Measurements from ENCODE around the gene CTDSP2.

CTDSP2 gene

DNA sequence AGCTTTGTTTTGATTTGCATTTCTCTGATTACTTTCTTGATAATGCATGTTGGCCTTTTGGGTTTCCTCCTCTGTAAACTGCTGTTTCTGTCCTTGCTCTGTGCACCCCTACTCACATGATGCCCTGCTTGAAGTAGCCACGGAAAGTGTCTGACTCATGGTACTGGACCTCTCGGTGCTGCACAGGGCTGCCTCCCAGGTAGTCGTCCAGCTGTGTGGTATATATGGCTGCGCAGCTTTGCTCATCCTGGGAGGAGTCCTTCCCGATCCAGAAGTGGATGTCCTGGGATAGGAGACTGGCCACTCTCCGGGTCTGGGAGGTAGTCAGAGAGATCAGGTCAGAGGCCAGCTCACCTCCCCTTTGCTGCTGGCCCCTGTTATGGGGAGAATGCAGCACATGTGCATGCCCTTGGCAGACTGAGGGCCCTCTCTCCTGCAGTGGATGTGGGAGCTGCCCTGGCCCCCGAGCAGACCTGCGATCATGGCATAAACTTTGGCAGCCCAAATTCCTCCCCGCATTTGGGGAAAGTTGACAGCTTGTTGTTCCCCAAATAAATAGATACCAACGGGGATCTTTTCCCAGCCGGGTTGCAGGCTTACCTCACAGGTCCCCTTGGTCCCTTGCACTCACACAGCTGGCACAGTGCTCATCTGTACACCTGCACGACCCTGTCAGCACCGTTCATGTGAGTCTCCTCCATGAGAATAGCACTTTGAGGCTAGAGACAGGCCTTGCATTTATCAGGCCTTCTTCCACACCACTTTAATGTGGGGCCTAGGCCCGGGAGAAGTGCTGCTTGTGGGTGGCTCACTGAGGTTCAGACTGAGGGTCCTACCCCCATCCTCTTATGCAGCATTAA lies 33.2 kb downstream of the CTDSP2 start:
- no peak for DNase-seq

GRCh38 chr12:57811028-57811755 lies 35.3 kb downstream of the CTDSP2 start:
- DNase-seq, result no peak

DNA sequence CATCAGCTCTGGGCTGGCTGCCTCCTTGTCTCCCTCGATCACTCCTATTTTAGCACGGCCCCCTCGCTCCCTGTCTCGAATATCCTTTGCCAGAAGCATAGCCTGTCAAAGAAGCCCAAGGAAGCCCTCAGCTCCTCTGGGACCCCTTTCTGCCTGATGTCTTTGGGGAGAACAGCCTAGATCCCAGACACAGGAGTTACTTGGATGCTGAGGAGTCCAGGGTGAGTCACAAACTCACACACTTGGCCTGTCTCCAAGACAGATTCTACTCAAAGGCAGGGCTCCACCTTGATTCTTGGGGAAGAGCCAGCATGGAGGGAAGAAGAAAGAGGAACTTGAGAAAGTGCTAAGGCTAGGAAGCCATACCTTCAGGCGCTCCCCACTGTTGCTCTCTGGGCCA lies 36.1 kb downstream of the CTDSP2 start:
- DNase-seq, result no peak

DNA sequence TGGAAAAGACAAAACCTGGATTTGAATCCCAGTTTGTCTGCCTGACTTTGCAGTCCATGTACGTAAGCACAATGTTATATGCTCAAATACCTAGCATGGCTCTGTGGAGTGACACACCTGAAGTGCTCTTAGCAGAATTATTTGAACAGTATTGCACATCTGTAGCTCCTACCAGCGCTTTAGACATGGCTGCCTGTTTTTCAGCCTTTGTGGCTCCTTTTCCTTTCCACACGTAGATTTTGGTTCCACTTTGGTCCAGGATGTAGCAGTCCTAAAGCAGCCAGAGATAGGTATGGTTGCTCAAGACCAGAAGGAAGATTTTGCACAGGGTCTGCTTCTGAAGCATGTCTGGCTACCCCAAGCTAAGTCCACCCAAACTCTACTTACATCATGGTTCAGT lies 37.1 kb downstream of the CTDSP2 start:
- no peak for DNase-seq

DNA sequence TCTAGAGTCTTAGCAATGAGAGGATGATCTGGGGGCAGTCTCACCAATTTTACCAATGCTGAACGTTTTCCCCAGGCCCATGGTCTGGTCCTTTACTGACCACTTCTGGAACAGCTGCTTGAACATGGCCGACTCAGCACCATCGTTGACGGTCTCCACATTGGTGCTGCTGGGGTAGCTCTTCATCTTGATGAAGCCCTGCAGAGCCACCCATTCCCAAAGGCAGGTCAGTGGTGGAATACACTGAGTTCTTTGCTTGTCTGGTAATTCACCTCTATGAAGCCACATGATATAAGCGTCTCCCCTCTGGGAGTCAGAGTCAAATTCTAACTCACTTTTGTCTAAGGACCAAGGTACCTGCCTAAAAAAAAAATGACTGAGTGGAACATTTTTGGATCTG lies 38.2 kb downstream of the CTDSP2 start:
- no peak for DNase-seq

DNA sequence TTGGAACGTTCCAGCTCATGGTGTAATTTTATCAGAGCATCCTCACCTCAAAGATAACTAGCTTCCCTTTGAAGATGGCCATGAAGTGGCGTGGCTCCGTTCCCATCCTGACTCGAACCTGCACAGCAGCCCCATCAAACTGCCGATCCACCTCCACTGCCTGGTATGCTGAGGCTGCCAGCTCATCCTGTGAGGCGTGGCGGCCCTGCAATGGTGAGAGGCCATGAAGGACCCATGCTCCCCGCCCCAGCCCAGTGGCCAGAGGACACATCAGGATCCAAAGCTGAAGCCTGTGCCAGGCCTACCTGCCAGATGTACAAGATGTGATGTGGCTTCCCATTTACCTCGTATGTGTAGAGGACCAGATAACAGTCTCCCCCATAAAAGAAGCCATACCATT lies 39.2 kb downstream of the CTDSP2 start:
- no peak for DNase-seq

GRCh38 chr12:57806677-57807076 lies 39.9 kb downstream of the CTDSP2 start:
- no peak for DNase-seq

- peak; percentile 31 for DNase-seq
These were observed 43.1 kb downstream of the CTDSP2 start for GRCh38 chr12:57803319-57803893.

DNA sequence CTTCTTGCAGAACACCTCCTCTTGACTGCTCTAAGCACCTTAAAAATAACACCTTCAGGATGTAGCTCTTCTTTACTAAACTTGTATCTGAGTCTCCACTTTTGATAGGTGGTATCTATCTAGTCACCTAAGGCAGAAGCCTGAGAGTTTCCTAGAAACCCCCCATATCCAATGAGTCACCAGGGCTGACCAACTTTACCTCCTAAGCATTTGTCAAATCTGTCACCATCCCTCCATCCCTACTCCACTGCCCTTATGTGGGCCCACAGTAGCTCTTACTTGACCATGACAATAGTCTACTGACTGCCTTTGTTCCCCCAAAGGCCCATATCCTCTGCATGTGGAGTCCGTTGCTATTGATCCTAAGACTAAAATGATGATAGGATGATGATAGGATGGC lies 43.9 kb downstream of the CTDSP2 start:
- no peak for DNase-seq

GRCh38 chr12:57800965-57801364 lies 45.6 kb downstream of the CTDSP2 start:
- DNase-seq, result no peak

GRCh38 chr12:57797933-57798332 lies 48.6 kb downstream of the CTDSP2 start:
- DNase-seq, result no peak

DNA sequence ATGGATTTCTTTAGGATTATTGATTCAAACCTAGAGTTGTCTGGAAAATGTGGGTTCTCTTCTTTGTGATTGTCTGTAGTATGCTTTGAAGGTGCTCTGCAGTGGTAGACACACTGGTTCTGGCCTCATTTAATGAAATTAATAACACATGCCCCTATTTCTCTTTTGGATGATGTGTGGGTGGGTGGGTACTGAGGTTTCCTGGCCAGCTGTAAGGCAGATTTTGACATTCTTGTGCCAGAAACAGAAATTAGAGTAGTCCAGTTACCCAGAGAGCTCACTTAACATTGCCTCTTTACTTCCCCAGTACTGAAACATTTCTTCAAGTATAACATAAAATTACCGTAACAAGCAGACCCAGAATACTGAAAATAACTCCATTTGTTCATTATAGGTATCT lies 49.5 kb downstream of the CTDSP2 start:
- DNase-seq, result no peak

DNA sequence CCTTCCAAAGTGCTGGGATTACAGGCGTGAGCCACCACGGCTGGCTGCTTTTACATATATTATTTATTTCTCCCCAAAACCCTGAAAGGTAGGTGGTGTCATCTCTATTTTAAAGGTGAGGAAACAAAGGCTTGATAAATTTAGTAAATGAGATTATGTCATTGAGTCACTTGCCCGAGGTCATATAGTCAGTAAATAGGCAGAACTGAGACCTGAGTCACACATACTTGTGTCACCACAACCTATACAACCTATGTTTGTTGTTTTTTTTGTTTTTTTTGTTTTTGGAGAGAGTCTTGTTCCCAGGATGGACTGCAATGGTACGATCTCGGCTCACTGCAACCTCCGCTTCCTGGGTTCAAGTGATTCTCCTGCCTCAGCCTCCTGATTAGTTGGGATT lies 51.2 kb downstream of the CTDSP2 start:
- DNase-seq, result no peak

DNA sequence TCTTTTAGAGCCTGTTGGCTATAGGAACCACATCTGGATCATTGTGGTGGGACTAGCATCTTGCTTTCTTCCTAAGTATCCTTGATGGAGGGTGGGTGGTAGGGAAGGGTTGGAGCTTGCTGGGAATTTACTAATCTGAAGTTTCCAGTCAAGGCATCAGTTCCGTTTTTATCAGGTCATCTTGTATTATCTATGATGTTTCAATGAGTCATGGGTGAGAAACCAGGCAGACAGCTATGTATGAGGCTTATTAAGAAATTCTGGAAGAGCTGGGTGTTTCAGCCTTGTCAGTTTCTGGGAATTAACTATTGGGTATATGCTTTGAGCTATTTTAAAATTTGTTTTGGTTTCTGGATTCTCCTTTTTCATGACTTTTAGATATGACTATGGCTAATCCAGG lies 52.6 kb downstream of the CTDSP2 start:
- no peak for DNase-seq

DNA sequence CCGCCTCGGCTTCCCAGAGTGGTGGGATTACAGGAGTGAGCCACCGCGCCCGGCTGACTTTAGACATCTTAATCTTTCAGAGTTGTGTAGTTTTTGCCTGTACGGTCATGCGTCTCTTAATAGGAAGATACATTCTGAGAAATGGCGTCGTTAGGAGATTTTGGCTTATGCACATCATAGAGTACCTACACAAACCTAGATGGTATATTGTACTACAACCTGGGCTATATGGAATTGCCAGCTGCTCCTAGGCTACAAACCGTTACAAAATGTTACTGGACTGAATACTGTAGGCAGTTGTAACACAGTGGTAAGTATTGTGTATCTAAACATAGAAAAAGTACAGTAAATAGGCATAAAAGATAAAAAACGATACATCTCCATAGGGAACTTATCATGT lies 62.7 kb downstream of the CTDSP2 start:
- no peak for DNase-seq

GRCh38 chr12:57783466-57783801 lies 63.1 kb downstream of the CTDSP2 start:
- no peak for DNase-seq

DNA sequence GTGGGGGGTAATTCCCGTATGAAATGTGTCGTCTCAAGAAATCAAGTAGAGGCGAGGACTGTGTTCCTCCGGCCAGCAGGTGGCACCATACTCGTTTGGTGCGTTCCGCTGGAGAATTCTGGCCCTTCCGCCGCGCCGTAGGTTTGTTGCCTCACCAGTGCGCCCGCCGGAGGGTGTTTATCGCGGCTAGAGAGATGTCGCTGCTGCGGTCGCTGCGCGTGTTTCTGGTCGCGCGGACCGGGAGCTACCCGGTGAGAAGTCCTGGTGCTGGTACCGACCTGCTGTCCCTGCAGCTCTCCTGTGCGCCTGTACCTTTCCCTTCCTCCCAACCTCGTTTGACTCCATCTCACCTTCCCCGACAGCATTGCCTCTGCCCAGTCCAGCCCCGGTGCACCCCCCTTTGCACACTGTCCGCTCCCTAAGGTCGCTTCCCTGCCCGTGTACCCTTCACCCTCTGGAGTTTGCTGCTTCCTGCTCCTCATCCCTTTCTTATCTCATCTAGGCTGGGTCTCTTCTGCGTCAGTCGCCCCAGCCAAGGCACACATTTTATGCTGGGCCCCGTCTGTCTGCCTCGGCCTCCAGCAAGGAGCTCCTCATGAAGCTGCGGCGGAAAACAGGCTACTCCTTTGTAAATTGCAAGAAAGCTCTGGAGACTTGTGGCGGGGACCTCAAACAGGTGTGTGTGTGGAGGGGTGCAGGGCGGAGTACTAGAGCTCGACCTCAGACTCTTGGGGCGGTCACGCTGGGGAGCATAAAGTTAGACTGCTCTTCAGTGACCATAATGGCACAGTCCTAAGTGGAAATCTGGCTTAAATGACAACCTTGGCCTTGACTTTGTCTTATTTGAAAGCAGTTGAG lies 63.7 kb downstream of the CTDSP2 start, which contains the start of gene TSFM:
Gene TSFM (plus strand): TSS at position 180 of the 858 bp plus-strand sequence. CDS start 15 bp downstream, at position 195.
- DNase-seq, result peak; percentile 96

GRCh38 chr12:57782243-57782607 lies 64.3 kb downstream of the CTDSP2 start:
- no peak for DNase-seq

DNA sequence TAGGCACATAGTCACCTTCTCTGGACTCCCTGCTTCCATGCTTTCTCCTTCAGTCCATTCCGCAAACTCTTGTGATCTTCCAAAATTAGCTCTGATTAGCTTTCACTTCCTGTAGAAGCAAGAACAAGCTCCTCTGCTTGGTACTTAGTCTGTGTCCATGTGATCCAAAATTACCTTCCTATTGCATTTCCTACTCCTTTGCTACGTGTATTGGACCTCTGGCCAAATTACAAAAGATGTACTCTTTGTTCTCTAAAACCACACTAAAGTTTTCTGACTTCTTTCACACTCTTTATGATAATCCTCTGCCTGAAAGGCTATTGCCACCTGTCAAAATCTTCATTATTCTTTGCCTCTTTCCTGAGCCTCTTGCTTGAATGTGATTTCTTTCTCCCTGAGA lies 64.7 kb downstream of the CTDSP2 start:
- no peak for DNase-seq

DNA sequence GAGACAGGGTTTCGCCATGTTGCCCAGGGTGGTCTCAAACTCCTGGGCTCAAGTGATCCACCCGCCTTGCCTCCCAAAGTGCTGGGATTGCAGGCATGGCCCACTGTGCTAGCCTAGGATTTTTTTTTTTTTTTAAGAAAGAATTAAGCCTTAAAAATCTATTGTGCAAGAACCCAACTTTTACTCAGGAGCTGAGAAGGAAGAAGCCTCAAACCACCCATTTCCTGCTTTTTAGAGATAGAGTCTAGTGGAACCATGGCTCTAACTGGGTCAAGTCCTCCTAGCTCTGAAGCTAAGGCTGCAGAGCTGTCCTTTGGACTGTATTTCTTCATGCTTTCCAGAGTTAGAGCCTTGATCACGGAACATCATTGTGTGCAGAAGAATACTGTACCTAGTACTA lies 65.3 kb downstream of the CTDSP2 start:
- DNase-seq, result peak; percentile 24

GRCh38 chr12:57780284-57780897 lies 66.1 kb downstream of the CTDSP2 start:
- no peak for DNase-seq

DNA sequence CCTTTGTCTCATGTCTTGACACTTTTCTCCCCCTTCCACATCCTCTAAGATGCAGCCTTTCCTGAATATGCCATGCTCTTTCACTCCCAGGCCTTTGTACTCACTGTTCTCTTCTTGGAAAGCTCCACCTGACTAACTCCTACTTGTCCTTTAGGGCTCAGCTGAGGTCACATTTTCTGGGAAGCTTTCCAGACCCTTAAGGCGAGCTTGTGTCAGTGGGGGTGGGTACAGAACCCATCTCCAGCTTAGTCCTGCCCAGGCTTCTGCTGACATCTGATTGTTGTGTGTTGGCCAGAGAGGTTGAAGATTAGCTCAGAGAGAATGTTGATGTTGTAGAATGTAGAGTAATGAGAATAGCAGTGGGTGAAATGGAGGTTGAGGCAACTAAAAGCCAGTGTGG lies 66.8 kb downstream of the CTDSP2 start:
- DNase-seq, result no peak

GRCh38 chr12:57777911-57778310 lies 68.6 kb downstream of the CTDSP2 start:
- DNase-seq, result no peak

Measured in CD4-positive, alpha-beta T cell treated with Interleukin-4 for 4 hours (primary cell).